SH-SY5Y (cell line): ENCODE results near the gene WDCP.
A peak's percentile ranks its signal among the peaks of the same experiment; 100 is the strongest.

Experiments
- GATA2 ChIP-seq: IDR thresholded peaks from 2 replicates; pipeline ENCODE4 v1.6.1; 2011; ENCODE audit warnings: mild to moderate bottlenecking, low read depth, low read length
- GATA3 ChIP-seq: IDR thresholded peaks from 2 replicates; pipeline ENCODE4 v1.6.1; 2011; ENCODE audit warnings: low read depth, mild to moderate bottlenecking, low read length, moderate library complexity

GRCh38 chr2:24083567-24084385 is 36.6 kb upstream of the WDCP start:
- TF ChIP-seq GATA2 (0 out of 2 replicates have a peak, but pooled peaks have one; percentile 43), GATA3 (no peak)
